Right forelimb (tissue), 1 donor: Measurements from ENCODE around the gene OVCA2.
"Not testable (repeated sequence)": the region's sequence is repeated elsewhere in the genome, so short reads cannot be mapped to it uniquely, and the experiment has no call there.

Source experiments
- DNase-seq: peaks from one replicate; pipeline ENCODE4 v3.0.0-alpha.2; 2018

Gene OVCA2

GRCh38 chr17:2041561-2042389, at the start of gene OVCA2:
Gene OVCA2, plus strand, starts transcription at chr17:2042022. Its CDS starts 26 bp downstream, at chr17:2042048.
- DNase-seq, result peak; percentile 96

- no peak for DNase-seq
Observed at GRCh38 chr17:1992541-1992940, 49.3 kb upstream of the OVCA2 start.

GRCh38 chr17:1994707-1995106, 47.1 kb upstream of the OVCA2 start:
- no peak for DNase-seq

- no peak for DNase-seq
Observed at GRCh38 chr17:1995321-1995892, 46.4 kb upstream of the OVCA2 start.

GRCh38 chr17:1995907-1996799, 45.7 kb upstream of the OVCA2 start:
- no peak for DNase-seq

- DNase-seq, result no peak
Observed at GRCh38 chr17:1996800-1997288, 45.0 kb upstream of the OVCA2 start.

GRCh38 chr17:1997289-1997926, 44.4 kb upstream of the OVCA2 start:
- no peak for DNase-seq

GRCh38 chr17:1997927-1998742, 43.7 kb upstream of the OVCA2 start:
- no peak for DNase-seq

- peak; percentile 76 for DNase-seq
Observed at GRCh38 chr17:1999557-2000251, 42.1 kb upstream of the OVCA2 start.

GRCh38 chr17:2002767-2003329, 39.0 kb upstream of the OVCA2 start:
- no peak for DNase-seq

GRCh38 chr17:2003525-2003924, 38.3 kb upstream of the OVCA2 start:
- no peak for DNase-seq

- no peak for DNase-seq
Observed at GRCh38 chr17:2004435-2004952, 37.3 kb upstream of the OVCA2 start.

GRCh38 chr17:2008332-2009126, 33.3 kb upstream of the OVCA2 start:
- no peak for DNase-seq

GRCh38 chr17:2009737-2010136, 32.1 kb upstream of the OVCA2 start:
- no peak for DNase-seq

GRCh38 chr17:2011411-2012371, 30.1 kb upstream of the OVCA2 start:
- peak; percentile 66 for DNase-seq

GRCh38 chr17:2012499-2012898, 29.3 kb upstream of the OVCA2 start:
- no peak for DNase-seq

- not testable (repeated sequence) for DNase-seq
Observed at GRCh38 chr17:2013220-2013993, 28.4 kb upstream of the OVCA2 start.

GRCh38 chr17:2013994-2014317, 27.9 kb upstream of the OVCA2 start:
- DNase-seq, result no peak
